Measurements from ENCODE around the gene CACNB2. TPM values are rescaled to one million over a fixed set of nuclear protein-coding genes. Genes with fewer than 3 reads are reported as not detected.

CACNB2 gene
- total and polyA plus RNA-seq, 4 donors, result 0.90 to 23.9 (median 3.7) TPM

- Histone ChIP-seq H3K36me3 (ENCODE audit: control insufficient read depth in 4 of 4, insufficient read depth in 4 of 4, low read length in 4 of 4) (no peaks in the 10 kb centered on the region), H3K27me3 (ENCODE audit: control insufficient read depth in 3 of 3, insufficient read depth in 3 of 3, low read length in 2 of 3) (no peaks in the 10 kb centered on the region), H3K9ac (ENCODE audit: insufficient read depth in 1 of 2, low read length in 2 of 2) (no peak overlapping the region), H3K27ac (ENCODE audit: low read depth in 1 of 2, low read length in 1 of 2) (no peak overlapping the region), H3K9me3 (ENCODE audit: control insufficient read depth in 4 of 4, insufficient read depth in 3 of 4, low read length in 3 of 4) (peaks cover 0 to 4% (median 0%) of the 10 kb centered on the region in 4 donors), H3K4me1 (ENCODE audit: control insufficient read depth in 5 of 5, insufficient read depth in 5 of 5, low read length in 5 of 5) (peaks cover 0 to 2% (median 0%) of the 10 kb centered on the region in 5 donors), H3K4me3 (no peak overlapping the region)
- 78 to 90% methylated on average over 7 of the region's 7 CpGs for WGBS, 2 donors
- no peak for TF ChIP-seq CTCF (IDR thresholded peaks at IDR 0.05; ENCODE audit: control extremely low read depth, extremely low read depth)
- ATAC-seq (ENCODE audit: insufficient read depth, low FRiP score) (no peak), DNase-seq (no peak)
Observed at GRCh38 chr10:18246967-18247366, 106.7 kb downstream of the CACNB2 start.

GRCh38 chr10:18252086-18252485 is 111.9 kb downstream of the CACNB2 start:
- ATAC-seq (ENCODE audit: insufficient read depth, low FRiP score), result no peak
- 67 to 84% methylated on average over 7 of the region's 7 CpGs for WGBS, 2 donors
- H3K36me3 ChIP-seq (ENCODE audit: control insufficient read depth in 4 of 4, insufficient read depth in 4 of 4, low read length in 4 of 4), result no peaks in the 10 kb centered on the region

GRCh38 chr10:18254086-18254485 is 113.9 kb downstream of the CACNB2 start:
- Histone ChIP-seq H3K4me3 (no peak overlapping the region), H3K36me3 (ENCODE audit: control insufficient read depth in 4 of 4, insufficient read depth in 4 of 4, low read length in 4 of 4) (no peaks in the 10 kb centered on the region), H3K4me1 (ENCODE audit: control insufficient read depth in 5 of 5, insufficient read depth in 5 of 5, low read length in 5 of 5) (peaks cover 0 to 7% (median 0%) of the 10 kb centered on the region in 5 donors), H3K9me3 (ENCODE audit: control insufficient read depth in 4 of 4, insufficient read depth in 3 of 4, low read length in 3 of 4) (peaks cover 0 to under 1% (median 0%) of the 10 kb centered on the region in 4 donors), H3K27ac (ENCODE audit: low read depth in 1 of 2, low read length in 1 of 2) (no peak overlapping the region), H3K27me3 (ENCODE audit: control insufficient read depth in 3 of 3, insufficient read depth in 3 of 3, low read length in 2 of 3) (no peaks in the 10 kb centered on the region), H3K9ac (ENCODE audit: insufficient read depth in 1 of 2, low read length in 2 of 2) (no peak overlapping the region)
- WGBS, 2 donors, result 90 to 95% methylated on average over 2 of the region's 2 CpGs
- ATAC-seq (ENCODE audit: insufficient read depth, low FRiP score) (no peak), DNase-seq (no peak)
- no peak for TF ChIP-seq CTCF (IDR thresholded peaks at IDR 0.05; ENCODE audit: control extremely low read depth, extremely low read depth)

More at GRCh38 chr10:18252086-18252485, 111.9 kb downstream of the CACNB2 start:
- peaks cover 0 to 7% (median 0%) of the 10 kb centered on the region in 5 donors for H3K4me1 ChIP-seq (ENCODE audit: control insufficient read depth in 5 of 5, insufficient read depth in 5 of 5, low read length in 5 of 5)
- H3K9ac ChIP-seq (ENCODE audit: insufficient read depth in 1 of 2, low read length in 2 of 2), result no peak overlapping the region
- DNase-seq, result peak in 1 of 3 donors; percentile 17
- no peak overlapping the region for H3K27ac ChIP-seq (ENCODE audit: low read depth in 1 of 2, low read length in 1 of 2)
- no peaks in the 10 kb centered on the region for H3K27me3 ChIP-seq (ENCODE audit: control insufficient read depth in 3 of 3, insufficient read depth in 3 of 3, low read length in 2 of 3)
- no peak overlapping the region for H3K4me3 ChIP-seq
- H3K9me3 ChIP-seq (ENCODE audit: control insufficient read depth in 4 of 4, insufficient read depth in 3 of 4, low read length in 3 of 4), result peaks cover 0 to 1% (median 0%) of the 10 kb centered on the region in 4 donors
- TF ChIP-seq CTCF (IDR thresholded peaks at IDR 0.05; ENCODE audit: control extremely low read depth, extremely low read depth), result no peak

GRCh38 chr10:18254692-18255091 is 114.5 kb downstream of the CACNB2 start:
- H3K4me3 ChIP-seq, result no peak overlapping the region
- DNase-seq (no peak), ATAC-seq (ENCODE audit: insufficient read depth, low FRiP score) (no peak)
- H3K27ac ChIP-seq (ENCODE audit: low read depth in 1 of 2, low read length in 1 of 2), result no peak overlapping the region
- WGBS, 2 donors, result 88 to 92% methylated on average over 4 of the region's 4 CpGs
- no peaks in the 10 kb centered on the region for H3K27me3 ChIP-seq (ENCODE audit: control insufficient read depth in 3 of 3, insufficient read depth in 3 of 3, low read length in 2 of 3)
- H3K36me3 ChIP-seq (ENCODE audit: control insufficient read depth in 4 of 4, insufficient read depth in 4 of 4, low read length in 4 of 4), result no peaks in the 10 kb centered on the region
- H3K9me3 ChIP-seq (ENCODE audit: control insufficient read depth in 4 of 4, insufficient read depth in 3 of 4, low read length in 3 of 4), result no peaks in the 10 kb centered on the region
- peaks cover 0 to 7% (median 0%) of the 10 kb centered on the region in 5 donors for H3K4me1 ChIP-seq (ENCODE audit: control insufficient read depth in 5 of 5, insufficient read depth in 5 of 5, low read length in 5 of 5)
- no peak overlapping the region for H3K9ac ChIP-seq (ENCODE audit: insufficient read depth in 1 of 2, low read length in 2 of 2)
- TF ChIP-seq CTCF (IDR thresholded peaks at IDR 0.05; ENCODE audit: control extremely low read depth, extremely low read depth), result no peak

All from lung (tissue), 12 donors.